ENCODE data around the gene FLT4.

- TF ChIP-seq CTCF (IDR thresholded peaks at IDR 0.05) (no peak), POLR2A (IDR thresholded peaks at IDR 0.05) (no peak)
Observed at GRCh38 chr5:180632768-180633167, 16.6 kb downstream of the FLT4 start.
